HG02870 (cell line): ENCODE measurements around the gene ABCG1.

Experiments used
- ATAC-seq: cut with Tn5 transposase; IDR thresholded peaks from one replicate; pipeline ENCODE4 v1.9.1; 2021; ENCODE audit warnings: mild to moderate bottlenecking, moderate library complexity; ENCODE audit not compliant: unreplicated experiment

ABCG1 gene

GRCh38 chr21:42343101-42343500, 124.2 kb downstream of the ABCG1 start:
- no peak for ATAC-seq

GRCh38 chr21:42343556-42343955, 124.6 kb downstream of the ABCG1 start:
- no peak for ATAC-seq

- no peak for ATAC-seq
Measured at GRCh38 chr21:42343963-42344510, 125.1 kb downstream of the ABCG1 start.

- no peak for ATAC-seq
Measured at GRCh38 chr21:42344631-42345030, 125.7 kb downstream of the ABCG1 start.

- no peak for ATAC-seq
Measured at GRCh38 chr21:42346441-42346840, 127.5 kb downstream of the ABCG1 start.
